ENCODE data around the gene SCAPER.

The SCAPER gene

DNA sequence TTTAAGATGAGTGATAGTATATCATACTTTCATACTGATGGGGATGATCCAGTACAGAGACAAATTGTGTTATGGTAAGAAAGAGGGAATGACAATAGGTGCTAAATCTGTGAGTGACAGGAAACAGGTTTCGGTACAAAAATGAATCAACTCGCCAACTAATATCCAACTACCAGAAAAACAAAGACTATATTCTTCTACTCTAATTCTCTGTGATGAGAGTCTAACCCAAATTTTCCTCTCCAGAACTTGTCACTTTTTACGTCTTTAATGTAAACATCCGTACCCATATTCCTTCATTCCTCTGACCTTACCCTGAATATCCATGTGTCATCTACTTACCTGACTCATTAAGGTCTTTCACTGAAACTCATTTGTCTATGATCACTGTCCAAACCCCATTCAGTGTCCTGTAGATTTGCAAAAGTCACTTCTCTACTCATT is 39.6 kb downstream of the SCAPER start:
- Histone ChIP-seq H3K4me3 (ENCODE audit: low read depth, low read length) (no peak overlapping the region), H3K4me1 (no peaks in the 10 kb centered on the region), H3K4me2 (ENCODE audit: low read length) (no peak overlapping the region), H3K27me3 (ENCODE audit: control insufficient read depth, insufficient read depth, low read length) (no peaks in the 10 kb centered on the region), H3K9me3 (ENCODE audit: control insufficient read depth, low read length) (no peaks in the 10 kb centered on the region), H3K36me3 (ENCODE audit: control insufficient read depth, insufficient read depth, low read length) (no peaks in the 10 kb centered on the region), H2AFZ (no peak overlapping the region), H3K79me2 (no peaks in the 10 kb centered on the region), H3K27ac (no peak overlapping the region), H3K9ac (no peak overlapping the region)
- TF ChIP-seq, protein P1, sequence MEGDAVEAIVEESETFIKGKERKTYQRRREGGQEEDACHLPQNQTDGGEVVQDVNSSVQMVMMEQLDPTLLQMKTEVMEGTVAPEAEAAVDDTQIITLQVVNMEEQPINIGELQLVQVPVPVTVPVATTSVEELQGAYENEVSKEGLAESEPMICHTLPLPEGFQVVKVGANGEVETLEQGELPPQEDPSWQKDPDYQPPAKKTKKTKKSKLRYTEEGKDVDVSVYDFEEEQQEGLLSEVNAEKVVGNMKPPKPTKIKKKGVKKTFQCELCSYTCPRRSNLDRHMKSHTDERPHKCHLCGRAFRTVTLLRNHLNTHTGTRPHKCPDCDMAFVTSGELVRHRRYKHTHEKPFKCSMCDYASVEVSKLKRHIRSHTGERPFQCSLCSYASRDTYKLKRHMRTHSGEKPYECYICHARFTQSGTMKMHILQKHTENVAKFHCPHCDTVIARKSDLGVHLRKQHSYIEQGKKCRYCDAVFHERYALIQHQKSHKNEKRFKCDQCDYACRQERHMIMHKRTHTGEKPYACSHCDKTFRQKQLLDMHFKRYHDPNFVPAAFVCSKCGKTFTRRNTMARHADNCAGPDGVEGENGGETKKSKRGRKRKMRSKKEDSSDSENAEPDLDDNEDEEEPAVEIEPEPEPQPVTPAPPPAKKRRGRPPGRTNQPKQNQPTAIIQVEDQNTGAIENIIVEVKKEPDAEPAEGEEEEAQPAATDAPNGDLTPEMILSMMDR (IDR thresholded peaks at IDR 0.05): no peak

- Histone ChIP-seq H3K27me3 (ENCODE audit: control insufficient read depth, insufficient read depth, low read length) (no peaks in the 10 kb centered on the region), H3K4me3 (ENCODE audit: low read depth, low read length) (no peak overlapping the region), H3K79me2 (no peaks in the 10 kb centered on the region), H3K27ac (no peak overlapping the region), H3K9me3 (ENCODE audit: control insufficient read depth, low read length) (no peaks in the 10 kb centered on the region), H3K4me2 (ENCODE audit: low read length) (no peak overlapping the region), H3K9ac (no peak overlapping the region), H3K36me3 (ENCODE audit: control insufficient read depth, insufficient read depth, low read length) (no peaks in the 10 kb centered on the region), H3K4me1 (no peaks in the 10 kb centered on the region), H2AFZ (no peak overlapping the region)
- TF ChIP-seq, protein P1 (IDR thresholded peaks at IDR 0.05): no peak
These were observed 40.6 kb downstream of the SCAPER start for GRCh38 chr15:76864586-76864985.

DNA sequence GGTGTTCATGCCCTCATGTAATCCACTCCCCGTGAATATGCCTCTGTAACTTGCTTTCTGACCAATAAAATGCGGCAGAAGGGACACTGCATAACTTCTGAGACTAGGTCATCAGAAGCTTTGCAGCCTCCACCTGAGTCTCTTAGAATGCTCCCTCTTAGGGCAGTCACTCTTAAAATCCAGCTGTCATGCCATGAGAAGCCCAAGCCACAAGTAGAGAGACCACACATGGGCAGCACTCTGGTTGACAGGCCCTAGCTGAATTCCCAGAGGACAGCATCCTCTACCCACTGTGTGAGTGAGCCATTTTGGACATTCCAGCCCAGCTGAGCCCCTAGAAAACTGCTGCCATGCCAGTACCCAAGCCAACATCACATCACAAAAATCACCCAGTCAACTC is 41.4 kb downstream of the SCAPER start:
- Histone ChIP-seq H2AFZ (no peak overlapping the region), H3K9me3 (ENCODE audit: control insufficient read depth, low read length) (no peaks in the 10 kb centered on the region), H3K27ac (no peak overlapping the region), H3K36me3 (ENCODE audit: control insufficient read depth, insufficient read depth, low read length) (no peaks in the 10 kb centered on the region), H3K4me2 (ENCODE audit: low read length) (no peak overlapping the region), H3K4me3 (ENCODE audit: low read depth, low read length) (no peak overlapping the region), H3K9ac (no peak overlapping the region), H3K4me1 (no peaks in the 10 kb centered on the region), H3K79me2 (no peaks in the 10 kb centered on the region), H3K27me3 (ENCODE audit: control insufficient read depth, insufficient read depth, low read length) (no peaks in the 10 kb centered on the region)
- TF ChIP-seq, protein P1 (IDR thresholded peaks at IDR 0.05): no peak

DNA sequence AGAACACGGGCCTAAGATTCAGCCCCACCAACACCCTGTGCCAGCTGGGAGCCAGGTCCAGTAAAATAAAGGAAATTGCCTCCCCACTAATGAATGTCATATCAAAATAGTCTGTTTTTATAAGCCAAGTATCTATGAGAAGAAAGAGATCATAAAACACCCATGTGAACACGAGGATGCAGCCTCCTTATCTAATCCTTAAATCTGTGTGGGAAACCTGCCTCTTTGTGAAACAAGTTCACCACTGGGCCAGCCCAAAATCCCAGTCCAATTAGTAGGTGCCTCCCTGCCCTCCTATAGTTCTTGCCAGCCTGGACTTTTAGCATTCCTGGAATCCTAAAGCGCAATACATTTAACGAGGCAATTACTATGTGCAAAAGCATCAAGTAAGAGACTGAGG is 42.0 kb downstream of the SCAPER start:
- H3K9me3 ChIP-seq (ENCODE audit: control insufficient read depth, low read length): no peaks in the 10 kb centered on the region
- no peaks in the 10 kb centered on the region for H3K4me1 ChIP-seq
- H3K4me2 ChIP-seq (ENCODE audit: low read length): no peak overlapping the region
- H3K27me3 ChIP-seq (ENCODE audit: control insufficient read depth, insufficient read depth, low read length): no peaks in the 10 kb centered on the region
- H3K9ac ChIP-seq: no peak overlapping the region
- TF ChIP-seq, protein P1 (IDR thresholded peaks at IDR 0.05): no peak
- H2AFZ ChIP-seq: no peak overlapping the region
- H3K4me3 ChIP-seq (ENCODE audit: low read depth, low read length): no peak overlapping the region
- no peaks in the 10 kb centered on the region for H3K36me3 ChIP-seq (ENCODE audit: control insufficient read depth, insufficient read depth, low read length)
- no peak overlapping the region for H3K27ac ChIP-seq
- H3K79me2 ChIP-seq: no peaks in the 10 kb centered on the region

- no peaks in the 10 kb centered on the region for H3K27me3 ChIP-seq (ENCODE audit: control insufficient read depth, insufficient read depth, low read length)
- TF ChIP-seq, protein P1 (IDR thresholded peaks at IDR 0.05): no peak
- H3K79me2 ChIP-seq: no peaks in the 10 kb centered on the region
- H3K4me1 ChIP-seq: no peaks in the 10 kb centered on the region
- no peak overlapping the region for H3K27ac ChIP-seq
- no peak overlapping the region for H3K4me2 ChIP-seq (ENCODE audit: low read length)
- no peak overlapping the region for H3K9ac ChIP-seq
- no peaks in the 10 kb centered on the region for H3K9me3 ChIP-seq (ENCODE audit: control insufficient read depth, low read length)
- no peak overlapping the region for H2AFZ ChIP-seq
- H3K4me3 ChIP-seq (ENCODE audit: low read depth, low read length): no peak overlapping the region
- no peaks in the 10 kb centered on the region for H3K36me3 ChIP-seq (ENCODE audit: control insufficient read depth, insufficient read depth, low read length)
These were observed 43.2 kb downstream of the SCAPER start for GRCh38 chr15:76861815-76862397.
